ENCODE results near the gene CCNYL1.

The CCNYL1 gene

GRCh38 chr2:207796585-207797350 lies 85.3 kb downstream of the CCNYL1 start:
- peak; percentile 72 for DNase-seq

- no peak for DNase-seq
These were observed 89.8 kb downstream of the CCNYL1 start for GRCh38 chr2:207801259-207801658.

GRCh38 chr2:207802650-207803049 lies 91.2 kb downstream of the CCNYL1 start:
- DNase-seq: no peak

Data from NCI-H1417 treated with DMSO at 0.1 percent for 48 hours (cell line).